Inferior parietal cortex (tissue), 1 donor: ENCODE data around the gene ATP5PD.
"Not testable (repeated sequence)": the region's sequence is repeated elsewhere in the genome, so short reads cannot be mapped to it uniquely, and the experiment has no call there.

Source experiments
- DNase-seq: peaks from one replicate; pipeline ENCODE4 v3.0.0-alpha.2; 2016; ENCODE audit errors: extremely low spot score

ATP5PD gene

DNA sequence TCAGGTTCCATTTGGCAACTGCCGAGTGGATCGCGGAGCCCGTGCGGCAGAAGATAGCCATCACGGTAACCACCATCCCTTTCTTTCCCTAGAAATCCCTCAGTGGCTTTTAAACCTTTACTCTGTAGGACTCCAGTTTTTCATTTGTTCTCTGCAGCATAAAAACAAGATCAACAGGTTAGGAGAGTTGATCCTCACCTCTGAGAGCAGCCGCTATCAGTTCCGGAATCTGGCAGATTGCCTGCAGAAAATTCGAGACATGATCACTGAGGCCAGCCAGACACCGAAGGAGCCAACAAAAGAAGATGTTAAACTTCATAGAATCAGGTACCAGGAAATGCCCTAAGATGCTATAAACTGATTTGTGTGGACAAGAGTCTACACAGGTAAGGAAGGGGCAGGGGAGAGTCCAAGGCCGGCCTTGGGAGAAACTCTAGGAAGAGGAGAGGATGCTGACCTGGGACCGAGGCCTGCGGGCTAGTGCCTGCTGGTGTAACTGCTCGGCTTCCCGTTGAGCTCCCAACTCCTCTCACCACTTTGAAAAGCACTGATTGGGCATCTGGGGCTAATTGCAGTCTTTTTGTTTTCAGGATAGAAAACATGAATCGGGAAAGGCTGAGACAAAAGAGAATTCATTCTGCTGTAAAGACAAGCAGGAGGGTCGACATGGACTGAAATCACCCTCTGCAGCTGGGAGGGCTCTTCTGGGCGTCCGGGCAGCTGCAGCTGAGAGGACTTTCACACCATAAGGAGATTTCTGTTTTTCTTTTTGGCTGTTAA lies 26.2 kb downstream of the ATP5PD start:
- DNase-seq, result peak; percentile 54

DNA sequence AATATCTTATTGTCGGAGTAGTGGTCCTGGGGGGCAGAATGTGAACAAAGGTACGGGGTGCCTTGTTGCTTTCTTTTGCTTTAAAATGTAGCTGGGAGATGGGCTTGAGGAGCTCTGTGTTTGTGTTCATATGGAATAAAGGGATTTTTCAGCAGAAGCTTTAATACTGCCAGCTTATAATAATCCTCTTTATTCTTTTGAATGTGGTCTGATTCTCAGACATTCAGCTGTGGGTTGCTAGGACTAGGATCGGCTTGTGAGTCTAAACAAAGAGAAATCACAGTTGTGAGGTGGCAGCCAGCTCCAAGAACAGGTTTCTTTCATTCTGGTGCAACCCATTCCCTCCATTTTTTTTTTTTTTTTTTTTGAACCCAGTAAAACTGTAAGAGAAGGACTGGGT lies 27.1 kb downstream of the ATP5PD start:
- DNase-seq, result no peak

DNA sequence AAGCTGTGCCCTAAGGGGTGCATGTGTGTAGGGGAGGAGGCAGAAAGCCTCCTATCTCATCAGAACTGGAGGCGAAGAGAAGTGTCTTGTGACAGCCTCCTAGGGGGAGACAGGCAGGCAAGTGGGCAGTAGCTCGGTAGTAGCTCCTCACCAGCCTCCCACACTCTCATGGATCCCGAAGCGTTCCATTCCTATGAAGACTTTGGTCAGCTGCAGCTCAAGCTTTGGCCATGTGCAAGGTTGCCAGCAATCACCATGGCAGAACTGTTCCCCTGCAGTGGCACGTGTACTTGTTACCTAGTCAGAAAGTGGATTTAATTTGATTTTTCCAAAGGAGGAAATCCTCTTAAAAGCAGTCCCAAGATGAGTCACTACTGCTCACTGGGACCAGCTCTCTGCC lies 27.6 kb downstream of the ATP5PD start:
- DNase-seq, result peak; percentile 29

DNA sequence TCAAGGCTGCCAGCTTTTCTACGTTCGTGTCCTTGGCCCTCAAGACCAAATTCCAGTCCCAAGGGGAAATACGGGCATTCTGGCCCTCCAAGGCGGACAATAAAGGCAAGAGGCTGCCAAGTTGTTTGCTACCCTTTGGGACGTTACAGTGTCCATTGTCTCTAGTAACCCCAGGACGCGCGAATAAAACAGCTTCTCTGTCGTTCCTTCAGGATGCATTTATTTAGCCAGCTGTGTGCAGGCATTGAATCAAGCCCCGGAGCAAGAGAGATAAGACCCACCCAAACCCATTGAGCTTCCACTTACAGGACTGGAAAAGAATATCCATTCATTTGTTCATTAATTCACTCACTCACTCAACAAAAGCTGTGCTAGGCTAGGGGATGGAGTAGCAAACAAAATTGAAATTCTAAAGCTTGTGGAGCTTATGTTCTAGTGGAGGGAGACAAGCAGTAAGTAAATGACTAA lies 33.6 kb downstream of the ATP5PD start:
- no peak for DNase-seq

DNA sequence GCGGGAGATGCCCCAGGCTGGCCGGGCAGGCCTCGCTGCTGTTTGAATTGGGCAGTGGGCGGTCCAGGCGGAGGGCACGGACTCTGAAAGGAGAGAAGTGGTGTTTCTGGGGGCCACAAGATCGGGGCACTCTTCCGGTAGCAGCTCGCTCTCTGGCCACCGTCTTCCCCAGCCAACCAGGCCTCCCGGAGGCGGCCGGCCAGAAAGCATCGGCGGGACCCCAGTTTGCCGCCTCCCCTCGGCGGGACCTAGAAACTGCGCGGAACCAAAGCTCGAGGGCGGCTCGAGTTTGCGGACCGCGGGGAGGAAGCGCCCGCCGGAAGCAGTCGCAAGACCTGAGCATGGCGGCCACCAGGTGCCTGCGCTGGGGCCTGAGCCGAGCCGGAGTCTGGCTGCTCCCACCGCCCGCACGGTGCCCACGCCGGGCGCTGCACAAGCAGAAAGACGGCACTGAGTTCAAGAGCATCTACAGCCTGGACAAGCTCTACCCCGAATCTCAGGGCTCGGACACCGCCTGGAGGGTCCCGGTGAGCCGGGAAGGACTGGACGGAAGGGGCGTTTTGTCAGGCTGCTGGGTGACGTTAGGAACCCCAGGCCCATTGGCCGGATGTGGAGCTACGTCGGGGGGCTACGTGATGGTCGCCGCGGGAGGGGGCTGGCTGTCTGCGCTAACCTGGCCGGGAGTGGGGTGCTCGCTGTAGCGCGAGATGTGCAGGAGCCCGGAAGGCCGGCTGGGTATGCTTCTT lies 34.2 kb downstream of the ATP5PD start, which contains the start of gene MRPL58:
MRPL58 (plus strand) TSS at position 325 of the 746 bp plus-strand sequence; CDS start at position 342, 17 bp downstream.
- DNase-seq, result peak; percentile 85

DNA sequence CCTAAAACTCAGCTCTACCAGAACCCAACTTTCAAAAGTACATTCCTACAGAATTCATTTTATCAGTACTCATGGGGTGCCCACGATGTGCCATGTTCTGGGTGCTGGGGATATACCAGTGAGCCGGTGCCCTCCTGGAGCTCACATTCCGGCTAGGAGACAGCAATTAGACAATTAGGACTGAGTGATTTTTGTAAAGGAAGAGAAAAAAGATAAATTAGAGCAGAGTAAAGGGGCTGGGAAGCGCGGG lies 34.7 kb downstream of the ATP5PD start:
- DNase-seq, result no peak

DNA sequence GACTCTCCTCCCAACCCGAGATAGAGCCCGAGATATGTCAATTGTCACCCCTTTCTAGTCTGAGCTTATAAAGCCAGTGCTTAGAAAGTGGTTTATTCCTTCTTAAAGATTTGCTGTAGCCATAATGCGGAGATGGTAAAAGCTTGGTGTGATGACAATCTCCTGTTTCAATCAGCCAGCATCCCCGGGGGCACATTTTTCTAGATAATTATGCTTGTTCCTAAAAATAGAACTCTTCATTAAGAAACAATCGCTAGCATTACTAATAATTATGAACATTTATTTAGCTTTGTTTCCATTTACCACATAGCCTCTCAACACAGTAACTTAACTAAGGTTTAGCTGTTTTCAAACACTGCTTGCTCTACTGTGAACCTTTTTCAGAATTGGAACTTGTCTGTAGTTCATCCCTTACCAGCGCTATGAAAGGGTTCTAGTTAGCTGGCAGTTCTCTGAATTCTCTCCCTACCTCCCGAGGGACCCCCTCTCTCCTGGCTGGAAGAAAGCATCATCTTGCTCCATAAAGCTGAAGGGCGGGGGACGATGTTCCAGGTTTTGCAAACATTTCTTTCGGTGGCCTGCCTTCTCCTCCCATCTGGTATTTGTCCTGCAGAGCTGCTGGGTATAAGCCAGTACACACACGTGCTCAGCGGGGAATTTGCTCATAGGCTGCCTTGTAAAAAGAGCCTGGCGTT lies 35.2 kb downstream of the ATP5PD start:
- peak; percentile 74 for DNase-seq

DNA sequence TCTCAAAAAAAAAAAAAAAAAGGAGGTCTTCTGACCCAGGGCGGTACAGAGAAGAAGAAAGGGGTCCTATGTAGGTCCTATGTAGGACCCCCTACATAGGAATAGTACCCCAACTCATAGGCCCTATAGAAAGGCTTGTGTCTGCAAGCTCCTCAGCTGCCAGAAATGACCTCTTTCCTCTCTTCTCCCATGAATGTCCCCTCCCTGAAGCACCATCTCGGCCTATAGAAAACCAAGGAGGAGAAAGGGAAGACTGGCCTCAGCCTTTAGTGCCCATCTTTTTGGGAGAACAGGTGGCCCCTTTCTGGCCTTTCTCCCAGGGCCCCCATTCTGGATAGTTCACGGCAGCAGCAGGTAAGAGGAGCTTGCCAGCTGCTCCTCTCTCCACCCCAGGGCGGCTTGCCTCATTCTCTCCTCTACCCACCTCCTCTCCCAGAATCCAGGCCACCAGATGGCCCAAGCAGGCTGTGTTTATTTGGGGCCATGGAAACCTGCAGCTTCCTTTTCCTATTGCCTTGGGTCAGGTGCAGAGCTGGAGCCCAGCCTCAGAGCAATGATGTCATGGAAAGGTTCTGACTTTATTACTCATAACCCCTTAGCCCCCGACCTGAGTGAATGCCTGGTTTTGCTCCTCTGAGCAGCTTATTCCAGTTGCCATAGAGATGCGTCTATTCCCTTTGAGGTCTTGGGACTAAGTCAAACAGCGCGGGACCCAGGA lies 35.9 kb downstream of the ATP5PD start:
- DNase-seq, result peak; percentile 17

DNA sequence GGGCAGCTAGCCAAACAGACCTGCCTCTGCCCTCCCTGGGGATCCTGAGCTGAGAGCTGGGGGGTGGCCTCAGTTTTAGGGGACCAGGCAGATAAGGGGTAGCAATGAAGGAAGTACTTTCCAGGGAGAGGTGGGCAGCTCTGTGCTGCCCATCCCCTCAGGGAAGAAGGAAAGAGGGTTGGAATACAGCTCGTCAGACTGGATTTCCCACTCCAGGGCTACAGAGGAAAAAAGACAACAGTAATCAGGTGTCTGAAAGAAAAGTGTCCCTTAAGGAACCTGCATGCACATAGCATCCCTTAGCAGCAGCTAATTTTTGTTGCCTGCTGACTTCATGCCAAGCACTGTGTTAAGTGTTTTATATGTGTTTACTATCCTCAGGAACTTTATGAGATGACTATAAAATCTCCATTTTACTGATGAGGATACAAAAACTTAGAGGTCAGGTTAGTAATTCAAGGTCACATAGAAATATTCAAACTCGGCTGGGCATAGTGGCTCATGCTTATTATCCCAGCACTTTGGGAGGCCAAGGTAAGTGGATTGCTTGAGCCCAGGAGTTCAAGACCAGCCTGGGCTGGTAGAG lies 37.5 kb downstream of the ATP5PD start:
- no peak for DNase-seq

DNA sequence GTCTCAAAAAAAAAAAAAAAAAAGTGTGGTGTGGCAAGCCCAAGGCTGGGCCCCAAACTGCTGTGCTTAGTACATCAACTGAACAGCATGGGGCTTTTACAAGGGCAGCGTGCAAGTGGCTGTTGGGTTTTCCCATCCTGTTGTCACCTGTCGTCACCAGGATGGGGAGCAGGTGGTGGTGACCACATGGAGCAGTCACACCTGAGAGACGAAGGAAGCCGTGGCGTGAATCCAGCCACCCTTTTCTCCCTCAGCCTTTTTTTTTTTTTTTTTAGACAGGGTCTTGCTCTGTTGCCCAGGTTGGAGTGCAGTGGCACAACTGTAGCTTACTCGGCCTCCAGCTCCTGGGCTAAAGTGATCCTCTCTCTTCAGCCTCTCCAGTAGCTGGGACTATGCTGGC lies 38.4 kb downstream of the ATP5PD start:
- no peak for DNase-seq

DNA sequence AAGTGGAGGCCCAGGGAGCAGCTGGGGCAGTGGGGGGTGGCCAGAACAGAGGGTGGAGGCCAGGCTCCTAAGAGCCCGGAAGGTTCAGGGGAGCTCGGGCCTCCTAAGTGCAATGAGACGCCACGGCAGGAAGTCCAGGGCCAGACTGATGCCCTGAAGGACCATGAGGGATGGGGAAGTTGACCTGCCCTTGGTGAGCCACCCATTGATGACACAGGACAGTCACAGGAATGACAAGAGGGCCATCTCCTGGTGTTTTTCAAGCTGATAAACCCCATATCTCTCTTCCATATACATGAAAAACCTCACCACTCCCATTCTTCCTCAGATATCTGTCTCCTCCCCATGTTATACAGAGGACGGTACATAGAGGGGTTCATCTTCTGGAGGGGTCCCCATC lies 40.1 kb downstream of the ATP5PD start:
- no peak for DNase-seq

DNA sequence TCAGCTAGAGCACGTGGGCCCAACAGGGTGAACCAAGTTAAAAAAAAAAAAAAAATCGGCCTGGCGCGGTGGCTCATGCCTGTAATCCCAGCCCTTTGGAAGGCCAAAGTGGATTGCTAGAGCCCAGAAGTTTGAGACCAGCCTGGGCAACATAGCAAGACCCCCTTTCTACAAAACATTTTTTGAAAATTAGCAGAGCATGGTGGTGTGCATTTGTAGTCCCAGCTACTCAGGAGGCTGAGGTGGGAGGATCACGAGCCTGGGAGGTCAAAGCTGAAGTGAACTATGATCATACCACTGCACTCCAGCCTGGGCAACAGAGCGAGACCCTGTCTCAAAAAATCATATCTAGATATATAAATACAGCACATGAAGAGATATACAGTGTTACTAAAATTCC lies 40.7 kb downstream of the ATP5PD start:
- DNase-seq, result not testable (repeated sequence)

DNA sequence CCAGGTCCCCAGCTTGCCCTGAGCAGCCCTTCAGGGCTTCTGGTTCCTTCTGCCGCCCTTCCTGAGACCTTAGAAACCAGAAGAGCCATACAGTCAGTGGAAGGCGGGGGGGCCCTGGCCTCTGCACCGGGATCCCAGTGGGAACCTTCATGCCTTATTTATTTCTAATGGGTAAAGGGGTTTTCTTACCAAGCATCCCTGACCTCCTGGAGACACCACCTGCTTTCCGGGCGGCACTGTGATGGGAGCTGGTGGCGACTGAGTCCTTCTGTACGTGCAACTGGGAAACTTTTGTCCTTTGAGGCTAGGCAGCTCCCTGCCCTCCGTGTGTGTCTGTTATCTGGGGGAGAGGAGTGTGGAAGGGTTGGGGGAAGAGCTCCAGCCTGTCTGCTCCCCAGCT lies 41.5 kb downstream of the ATP5PD start:
- DNase-seq, result no peak

DNA sequence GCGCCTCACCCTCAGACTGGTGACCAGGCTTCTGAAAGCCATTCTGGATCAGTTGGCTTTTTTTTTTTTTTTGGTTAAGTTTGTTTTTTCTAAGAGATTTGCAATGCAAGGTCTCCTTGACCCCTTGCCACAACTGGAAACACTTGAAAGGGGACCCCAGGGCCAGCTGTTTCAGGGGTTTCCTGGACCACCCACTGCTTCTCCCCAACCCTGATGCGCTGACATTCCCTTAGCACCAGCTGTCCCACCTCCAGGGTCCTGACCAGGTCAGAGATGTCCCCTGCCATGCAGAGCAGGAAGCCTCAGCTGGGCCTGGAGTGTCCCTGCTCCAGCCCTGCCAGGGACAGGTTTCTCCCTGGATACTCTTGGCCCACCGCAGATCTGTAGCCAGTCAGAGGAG lies 42.4 kb downstream of the ATP5PD start:
- no peak for DNase-seq

DNA sequence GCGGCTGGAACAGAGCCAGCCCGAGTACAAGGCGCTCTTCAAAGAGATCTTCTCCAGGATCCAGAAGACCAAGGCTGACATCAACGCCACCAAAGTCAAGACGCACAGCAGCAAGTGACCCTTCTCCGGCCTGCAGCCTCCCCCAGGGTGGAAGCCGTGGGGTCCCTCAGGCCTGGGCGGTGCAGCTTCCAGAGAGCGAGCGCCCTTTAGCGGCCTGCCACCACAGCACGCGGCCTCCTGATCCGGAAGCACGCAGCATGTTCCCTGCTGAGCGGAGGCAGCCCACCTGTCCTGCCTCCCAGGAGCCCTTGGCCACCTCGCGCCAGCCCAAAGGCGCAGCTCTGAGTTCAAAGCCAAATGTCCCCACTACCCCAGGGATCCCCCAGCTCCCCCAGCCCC lies 42.8 kb downstream of the ATP5PD start:
- DNase-seq, result no peak

DNA sequence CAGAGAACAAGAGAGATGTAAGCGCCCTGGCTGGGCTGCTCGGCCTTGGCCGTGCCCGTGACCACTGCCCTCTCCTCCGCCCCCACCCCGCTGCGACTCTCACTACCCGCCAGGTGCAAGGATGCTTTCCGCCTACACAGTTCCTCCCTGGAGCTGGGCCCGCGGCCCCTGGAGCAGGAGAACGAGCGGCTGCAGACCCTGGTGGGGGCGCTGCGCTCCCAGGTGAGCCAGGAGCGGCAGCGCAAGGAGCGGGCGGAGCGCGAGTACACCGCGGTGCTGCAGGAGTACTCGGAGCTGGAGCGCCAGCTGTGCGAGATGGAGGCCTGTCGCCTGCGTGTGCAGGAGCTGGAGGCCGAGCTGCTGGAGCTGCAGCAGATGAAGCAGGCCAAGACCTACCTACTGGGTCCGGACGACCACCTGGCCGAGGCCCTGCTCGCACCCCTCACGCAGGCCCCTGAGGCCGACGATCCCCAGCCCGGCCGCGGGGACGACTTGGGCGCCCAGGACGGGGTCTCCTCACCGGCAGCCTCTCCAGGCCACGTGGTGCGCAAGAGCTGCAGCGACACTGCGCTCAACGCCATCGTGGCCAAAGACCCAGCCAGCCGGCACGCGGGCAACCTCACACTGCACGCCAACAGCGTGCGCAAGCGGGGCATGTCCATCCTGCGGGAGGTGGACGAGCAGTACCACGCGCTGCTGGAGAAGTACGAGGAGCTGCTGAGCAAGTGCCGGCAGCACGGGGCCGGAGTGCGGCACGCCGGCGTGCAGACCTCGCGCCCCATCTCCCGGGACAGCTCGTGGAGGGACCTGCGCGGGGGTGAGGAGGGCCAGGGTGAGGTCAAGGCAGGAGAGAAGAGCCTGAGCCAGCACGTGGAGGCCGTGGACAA lies 43.5 kb downstream of the ATP5PD start:
- no peak for DNase-seq

DNA sequence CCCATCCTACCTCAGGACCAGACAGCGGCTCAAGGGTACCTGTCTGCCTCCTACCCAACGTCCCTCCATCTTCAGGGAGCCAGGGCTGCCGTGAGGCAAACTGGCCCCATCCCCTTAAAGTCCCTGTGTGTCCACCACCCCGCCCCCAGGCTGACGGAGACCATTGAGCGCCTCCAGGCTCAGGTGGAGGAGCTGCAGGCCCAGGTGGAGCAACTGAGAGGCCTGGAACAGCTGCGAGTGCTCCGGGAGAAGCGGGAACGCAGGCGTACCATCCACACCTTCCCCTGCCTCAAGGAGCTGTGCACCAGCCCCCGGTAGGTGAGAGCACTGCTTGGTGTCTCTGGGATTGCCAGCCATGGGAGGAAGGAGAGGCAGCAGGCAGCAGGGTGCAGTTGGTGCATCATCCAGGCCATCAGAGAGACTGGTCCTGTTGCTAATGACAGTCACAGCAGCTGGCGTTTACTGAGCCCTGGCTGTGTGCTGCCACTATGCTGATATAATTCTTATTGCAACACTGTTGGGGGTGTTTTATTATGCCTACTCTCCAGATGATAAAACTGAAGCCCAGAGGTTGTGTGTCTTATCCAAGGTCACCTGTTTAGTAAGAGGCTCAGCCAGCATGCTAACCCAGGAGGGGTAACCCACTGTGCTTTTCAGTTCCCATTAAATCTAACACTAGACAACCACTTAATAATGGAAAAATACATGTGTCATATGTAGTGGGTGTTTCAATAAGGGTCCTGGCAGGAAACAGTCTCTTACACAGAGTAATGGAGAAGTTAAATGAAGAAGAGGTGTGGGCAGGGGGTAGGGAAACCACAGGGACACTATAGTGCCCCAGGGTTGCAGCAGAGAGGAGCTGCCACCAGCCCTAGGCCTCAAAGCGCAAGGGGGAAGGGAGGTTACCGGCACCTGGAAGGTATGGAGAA lies 44.6 kb downstream of the ATP5PD start:
- no peak for DNase-seq

DNA sequence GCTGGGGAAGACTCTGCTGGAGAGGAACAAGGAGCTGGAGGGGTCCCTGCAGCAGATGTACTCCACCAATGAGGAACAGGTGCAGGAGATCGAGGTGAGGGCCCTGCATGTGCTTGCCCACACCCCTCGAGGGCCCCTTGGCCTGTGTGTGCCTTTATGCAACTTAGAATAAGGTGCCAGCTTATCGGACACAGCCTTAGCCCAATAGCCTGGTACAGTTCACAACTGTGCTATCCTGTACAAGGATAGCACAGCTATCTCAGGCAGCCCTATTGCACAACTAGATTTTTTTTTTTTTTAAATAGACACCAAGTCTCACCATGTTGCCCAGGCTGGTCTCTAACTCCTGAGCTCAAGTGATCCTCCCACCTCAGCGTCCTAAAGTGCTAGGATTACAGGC lies 47.2 kb downstream of the ATP5PD start:
- DNase-seq, result no peak

DNA sequence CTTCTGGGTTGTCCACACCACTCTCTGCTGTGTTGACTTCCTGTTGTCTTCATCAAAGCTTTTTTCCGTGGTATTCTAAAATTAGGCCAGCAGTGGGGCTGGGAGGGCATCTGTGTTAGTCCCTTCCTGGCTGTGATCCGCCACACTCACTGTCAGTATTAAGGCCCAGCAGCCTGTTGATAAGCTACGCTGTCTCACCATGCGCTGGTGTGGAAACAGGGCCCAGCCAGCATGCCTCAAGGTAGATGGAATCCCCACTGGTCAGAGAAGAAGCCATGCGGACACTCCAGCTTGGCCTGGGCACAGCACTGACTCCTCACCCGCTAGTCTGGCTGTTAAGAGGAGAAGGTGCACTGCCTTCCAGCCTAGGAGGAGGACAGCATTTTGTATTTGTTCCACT lies 48.0 kb downstream of the ATP5PD start:
- DNase-seq, result no peak

DNA sequence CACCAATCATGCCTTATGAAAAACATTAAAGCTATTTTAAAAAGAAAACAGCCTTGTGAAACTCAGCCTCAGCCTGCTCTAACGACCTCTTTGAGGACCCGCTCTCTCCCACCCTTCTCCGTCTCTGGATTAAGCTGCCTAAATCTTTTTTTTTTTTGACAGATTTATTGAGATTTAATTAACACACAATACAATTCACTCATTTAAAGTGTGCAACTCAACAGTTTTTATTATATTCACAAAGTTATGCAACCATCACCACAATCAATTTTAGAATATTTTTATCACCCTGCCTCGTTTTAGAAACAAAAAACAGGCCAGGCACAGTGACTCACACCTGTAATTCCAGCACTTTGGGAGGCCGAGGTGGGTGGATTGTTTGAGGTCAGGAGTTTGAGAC lies 50.9 kb downstream of the ATP5PD start:
- DNase-seq, result no peak
